ENCODE data around the gene TRIM54.

Gene TRIM54

DNA sequence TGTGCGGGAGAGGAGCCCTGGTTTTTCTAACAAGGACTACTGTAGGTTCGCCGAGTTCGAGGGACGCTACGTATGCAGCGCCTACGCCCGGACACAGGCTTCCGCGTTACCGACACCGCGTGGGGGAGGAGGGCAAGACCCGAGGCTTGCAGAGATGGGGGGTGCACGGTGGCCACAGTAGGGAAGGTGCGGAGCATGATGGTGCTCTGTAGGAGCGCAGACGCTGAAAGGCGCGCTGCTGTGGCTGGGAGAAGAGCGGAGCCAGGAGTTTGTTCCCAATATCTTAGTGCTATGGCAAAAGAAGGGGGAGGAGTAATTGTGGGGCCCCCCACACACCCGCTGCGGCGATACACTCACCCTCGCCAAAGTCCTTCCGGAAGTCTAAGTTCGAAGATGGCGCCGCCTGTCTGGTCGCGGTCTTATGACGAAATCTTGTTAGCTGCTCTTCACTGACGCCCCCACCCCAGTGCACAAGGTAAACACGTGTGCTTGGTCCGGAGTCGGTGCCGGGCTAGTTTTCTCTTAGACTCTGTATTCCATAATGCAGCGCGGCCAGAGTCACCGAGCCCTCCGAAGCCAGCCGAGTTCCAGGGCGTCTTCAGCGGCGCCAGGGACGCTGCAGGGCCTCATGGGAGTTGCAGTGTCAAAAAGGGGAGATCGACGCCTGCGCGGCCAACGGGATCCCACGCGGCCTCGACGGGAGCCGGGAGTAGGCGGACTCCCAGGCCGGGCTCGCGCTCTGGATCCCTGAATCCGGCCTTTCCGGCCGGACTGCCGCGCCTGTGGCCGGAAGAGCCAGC, 74.4 kb downstream of the TRIM54 start, which contains the start of gene GTF3C2:
Gene GTF3C2 (minus strand): TSS at position 383 of the 800 bp plus-strand sequence. CDS start 13,210 bp downstream, outside the sequence.
- peak; percentile 94 for DNase-seq (ENCODE audit: low read depth)
- TF ChIP-seq, protein P1, sequence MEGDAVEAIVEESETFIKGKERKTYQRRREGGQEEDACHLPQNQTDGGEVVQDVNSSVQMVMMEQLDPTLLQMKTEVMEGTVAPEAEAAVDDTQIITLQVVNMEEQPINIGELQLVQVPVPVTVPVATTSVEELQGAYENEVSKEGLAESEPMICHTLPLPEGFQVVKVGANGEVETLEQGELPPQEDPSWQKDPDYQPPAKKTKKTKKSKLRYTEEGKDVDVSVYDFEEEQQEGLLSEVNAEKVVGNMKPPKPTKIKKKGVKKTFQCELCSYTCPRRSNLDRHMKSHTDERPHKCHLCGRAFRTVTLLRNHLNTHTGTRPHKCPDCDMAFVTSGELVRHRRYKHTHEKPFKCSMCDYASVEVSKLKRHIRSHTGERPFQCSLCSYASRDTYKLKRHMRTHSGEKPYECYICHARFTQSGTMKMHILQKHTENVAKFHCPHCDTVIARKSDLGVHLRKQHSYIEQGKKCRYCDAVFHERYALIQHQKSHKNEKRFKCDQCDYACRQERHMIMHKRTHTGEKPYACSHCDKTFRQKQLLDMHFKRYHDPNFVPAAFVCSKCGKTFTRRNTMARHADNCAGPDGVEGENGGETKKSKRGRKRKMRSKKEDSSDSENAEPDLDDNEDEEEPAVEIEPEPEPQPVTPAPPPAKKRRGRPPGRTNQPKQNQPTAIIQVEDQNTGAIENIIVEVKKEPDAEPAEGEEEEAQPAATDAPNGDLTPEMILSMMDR (IDR thresholded peaks at IDR 0.05; ENCODE audit: control insufficient read depth, extremely low read depth, insufficient read depth) = no peak
- H3K4me3 ChIP-seq (ENCODE audit: low read depth, low read length) = peak within 1 kb of the TSS; percentile 88
